SJSA1 (cell line): Measurements from ENCODE around the gene ZMIZ2. TPM values are rescaled to one million over a fixed set of nuclear protein-coding genes. Genes with fewer than 3 reads are reported as not detected.
"Not testable (repeated sequence)": the region's sequence is repeated elsewhere in the genome, so short reads cannot be mapped to it uniquely, and the experiment has no call there.

Source experiments
- DNase-seq, 2 experiments: peaks; one replicate each; pipeline ENCODE4 v3.0.0-alpha.2; 2015 to 2020; ENCODE audit warnings: low spot score in 2 of 2, low read depth in 1 of 2
- H3K27ac ChIP-seq: fragments of 250-450 bp; sonication (Bioruptor Pico); 2 replicates; pipeline ENCODE4 v1.5.1; 2020; ENCODE audit warnings: mild to moderate bottlenecking, moderate library complexity
- H3K27me3 ChIP-seq: fragments of 250-450 bp; sonication (Bioruptor Pico); replicated peaks from 2 replicates; pipeline ENCODE4 v1.5.1; 2020; ENCODE audit warnings: mild to moderate bottlenecking, moderate library complexity
- H3K36me3 ChIP-seq: fragments of 250-450 bp; sonication (Bioruptor Pico); 2 replicates; pipeline ENCODE4 v1.5.1; 2020; ENCODE audit warnings: mild to moderate bottlenecking
- H3K4me1 ChIP-seq: fragments of 250-450 bp; sonication (Bioruptor Pico); replicated peaks from 2 replicates; pipeline ENCODE4 v1.6.1; 2021; ENCODE audit warnings: mild to moderate bottlenecking
- H3K4me3 ChIP-seq: fragments of 250-450 bp; sonication (Bioruptor Pico); 2 replicates; pipeline ENCODE4 v1.5.1; 2020; ENCODE audit warnings: mild to moderate bottlenecking
- H3K9me3 ChIP-seq: fragments of 250-450 bp; sonication (Bioruptor Pico); replicated peaks from 2 replicates; pipeline ENCODE4 v1.5.1; 2020; ENCODE audit warnings: mild to moderate bottlenecking
- total RNA-seq: library from RNA; depleted of rRNA; stranded (reverse); fragments of >200 nt; shearing (Covaris generic); gene quantifications from 2 replicates; pipeline ENCODE4 v1.2.3, GENCODE V29; 2014

ZMIZ2 gene
- total RNA-seq, 1 experiment from 2014 or later, result 6.8 TPM

DNA sequence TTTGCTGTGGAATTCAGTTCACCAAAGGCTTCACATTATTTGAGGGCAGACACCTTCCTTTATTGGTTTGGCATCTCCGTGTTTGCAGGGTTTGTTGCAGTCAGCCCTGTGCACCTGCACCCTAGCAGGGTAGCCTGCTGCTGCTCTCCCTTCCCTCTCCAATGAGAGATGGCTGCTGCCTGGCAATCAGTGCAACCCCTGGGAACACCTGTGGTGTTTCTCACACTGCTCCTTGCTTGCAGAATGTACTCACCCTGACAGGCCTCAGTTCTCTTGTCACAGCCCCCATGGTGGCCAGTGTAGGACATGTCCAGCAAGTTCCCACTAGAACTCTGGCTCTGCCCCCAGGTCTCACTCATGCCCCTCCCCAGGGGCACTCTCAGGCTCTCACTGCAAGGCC is 35.7 kb downstream of the ZMIZ2 start:
- no peak overlapping the region for H3K4me3 ChIP-seq
- H3K27me3 ChIP-seq, result no peaks in the 10 kb centered on the region
- H3K27ac ChIP-seq, result no peak overlapping the region
- 0 out of 2 replicates have a peak, but pooled peaks cover 4% of the 10 kb centered on the region for H3K4me1 ChIP-seq
- no peak for DNase-seq
- H3K36me3 ChIP-seq, result no peaks in the 10 kb centered on the region
- peaks cover 3% of the 10 kb centered on the region; the same call in 1 of the 2 replicates for H3K9me3 ChIP-seq

DNA sequence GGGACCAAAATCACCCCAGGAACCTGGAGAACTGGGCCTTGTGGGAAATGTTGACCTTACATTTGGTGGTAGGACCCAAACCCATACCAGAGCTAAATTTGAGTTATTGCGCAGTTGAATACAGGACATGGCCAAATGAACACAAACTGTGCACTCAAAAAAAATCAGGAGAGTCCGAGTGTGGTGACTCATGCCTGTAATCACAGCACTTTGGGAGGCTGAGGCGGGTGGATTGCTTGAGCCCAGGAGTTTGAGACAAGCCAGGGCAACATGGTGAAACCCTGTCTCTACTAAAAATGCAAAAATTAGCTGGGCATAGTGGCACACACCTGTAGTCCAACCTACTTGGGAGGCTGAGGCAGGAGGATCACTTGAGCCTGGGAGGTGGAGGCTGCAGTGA is 36.6 kb downstream of the ZMIZ2 start:
- H3K9me3 ChIP-seq, H3K36me3 ChIP-seq, H3K27me3 ChIP-seq, H3K27ac ChIP-seq, DNase-seq, H3K4me1 ChIP-seq, H3K4me3 ChIP-seq: not testable (repeated sequence)

DNA sequence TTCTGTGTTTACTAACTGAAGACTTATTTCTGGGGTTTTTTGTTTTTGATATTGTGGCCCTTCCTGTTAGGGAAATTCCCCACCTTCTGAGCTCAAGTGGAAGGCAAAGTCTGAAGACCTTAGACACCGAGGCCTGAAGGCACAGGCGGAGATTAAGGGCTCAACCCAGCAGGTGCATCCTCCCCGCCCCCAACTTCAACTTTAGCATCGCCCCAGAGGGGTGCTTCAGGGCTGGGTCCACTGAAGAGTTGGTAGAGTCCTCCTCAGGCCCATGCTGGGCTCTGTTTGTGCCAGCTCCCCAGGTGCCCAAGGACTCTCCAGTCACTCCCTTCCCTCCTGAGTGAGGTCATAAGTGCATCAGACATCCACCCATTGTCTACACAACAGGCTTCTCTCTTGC is 38.4 kb downstream of the ZMIZ2 start:
- peaks cover 15% of the 10 kb centered on the region for H3K4me1 ChIP-seq
- H3K36me3 ChIP-seq, result no peaks in the 10 kb centered on the region
- H3K27me3 ChIP-seq, result no peaks in the 10 kb centered on the region
- no peak overlapping the region for H3K4me3 ChIP-seq
- no peak for DNase-seq
- peaks cover 3% of the 10 kb centered on the region; the same call in 1 of the 2 replicates for H3K9me3 ChIP-seq
- H3K27ac ChIP-seq, result no peak overlapping the region

DNA sequence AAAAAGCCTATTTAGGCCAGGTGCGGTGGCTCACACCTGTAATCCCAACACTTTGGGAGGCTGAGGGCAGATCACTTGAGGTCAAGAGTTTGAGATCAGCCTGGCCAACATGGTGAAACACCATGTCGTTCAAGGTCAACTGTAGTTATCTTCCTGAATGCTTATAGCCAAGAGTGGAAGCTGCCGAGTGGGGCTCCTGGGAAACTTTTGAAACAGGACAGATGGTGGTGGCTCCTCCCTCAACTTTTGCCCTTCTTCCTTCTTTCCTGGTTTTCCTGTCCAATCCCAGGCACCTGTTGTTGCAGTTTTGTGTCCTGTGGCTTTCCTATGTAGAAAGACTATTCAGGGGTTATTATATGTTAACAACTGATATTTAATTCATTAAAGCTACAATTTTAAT is 39.1 kb downstream of the ZMIZ2 start:
- DNase-seq, result no peak

DNA sequence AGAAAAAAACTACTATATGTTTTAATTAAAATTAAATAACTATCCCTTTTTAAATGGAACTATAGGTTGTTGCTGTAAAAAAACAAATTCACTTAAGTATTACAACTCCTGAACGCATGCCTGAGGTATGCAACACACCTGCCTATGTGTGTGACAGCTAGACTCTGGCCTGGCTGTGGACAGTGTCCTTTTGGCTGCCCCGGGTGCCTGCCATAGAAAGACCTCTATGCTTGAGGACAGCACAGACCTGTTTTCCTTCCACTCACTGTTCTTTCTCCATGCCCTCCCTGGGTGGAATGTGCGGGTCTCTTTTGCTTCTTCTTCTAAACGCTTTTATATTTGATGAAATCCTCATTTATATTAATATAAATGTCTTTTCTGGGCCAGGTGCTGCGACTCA is 41.3 kb downstream of the ZMIZ2 start:
- no peak for DNase-seq
- no peak overlapping the region for H3K27ac ChIP-seq
- no peaks in the 10 kb centered on the region for H3K36me3 ChIP-seq
- no peaks in the 10 kb centered on the region for H3K9me3 ChIP-seq
- H3K27me3 ChIP-seq, result no peaks in the 10 kb centered on the region
- H3K4me3 ChIP-seq, result no peak overlapping the region
- H3K4me1 ChIP-seq, result peaks cover 16% of the 10 kb centered on the region

More for the DNA sequence above, 39.1 kb downstream of the ZMIZ2 start:
- Histone ChIP-seq H3K4me3 (no peak overlapping the region), H3K27me3 (no peaks in the 10 kb centered on the region), H3K36me3 (no peaks in the 10 kb centered on the region), H3K4me1 (peaks cover 16% of the 10 kb centered on the region), H3K27ac (no peak overlapping the region), H3K9me3 (peaks cover 3% of the 10 kb centered on the region; the same call in 1 of the 2 replicates)

DNA sequence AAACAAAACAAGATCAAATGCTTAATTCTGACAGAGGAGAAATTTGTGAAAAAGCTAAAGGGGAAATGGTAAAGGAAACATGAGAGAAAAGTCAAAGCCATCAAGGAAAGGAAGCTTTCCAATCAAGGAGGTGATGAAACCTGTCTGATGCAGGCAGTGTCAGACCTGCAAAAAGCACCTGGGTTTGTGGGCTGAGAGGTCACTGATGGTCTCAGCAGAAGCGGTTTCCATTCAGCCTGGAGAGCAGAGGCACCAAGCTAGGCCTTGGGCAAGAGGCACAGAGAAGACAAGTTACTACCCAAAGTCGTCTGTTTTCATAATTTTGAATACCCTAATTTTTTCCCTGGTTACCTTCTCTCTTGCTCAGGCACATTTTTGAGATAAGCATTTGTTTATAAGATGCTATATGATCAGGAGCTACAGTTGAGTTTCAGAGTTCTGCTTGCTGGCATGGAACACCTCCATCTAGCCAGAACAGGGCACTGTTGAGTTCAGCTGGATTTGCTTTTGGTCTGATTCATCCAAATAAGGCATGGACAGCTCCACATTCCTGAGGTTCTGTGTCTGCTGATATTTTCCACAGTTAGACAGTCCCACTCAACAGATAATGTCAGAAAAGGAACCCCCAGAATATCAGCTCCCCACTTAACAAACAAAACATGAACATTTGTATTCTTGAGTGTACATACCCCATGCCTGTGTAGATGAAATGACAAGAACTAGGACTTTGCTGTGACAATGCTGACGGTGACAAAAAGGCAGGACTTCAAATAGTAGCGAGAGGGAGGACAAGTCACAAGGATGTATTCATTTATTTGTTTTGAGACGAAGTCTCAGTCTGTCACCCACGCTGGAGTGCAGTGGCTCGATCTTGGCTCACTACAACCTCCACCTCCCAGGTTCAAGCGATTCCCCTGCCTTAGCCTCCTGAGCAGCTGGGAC is 42.9 kb downstream of the ZMIZ2 start:
- H3K36me3 ChIP-seq, result peaks cover 3% of the 10 kb centered on the region
- H3K27ac ChIP-seq, result no peak overlapping the region
- no peak overlapping the region for H3K4me3 ChIP-seq
- no peaks in the 10 kb centered on the region for H3K9me3 ChIP-seq
- DNase-seq, result peak in 1 of 2 experiments; percentile 43
- peaks cover 16% of the 10 kb centered on the region for H3K4me1 ChIP-seq
- H3K27me3 ChIP-seq, result no peaks in the 10 kb centered on the region

DNA sequence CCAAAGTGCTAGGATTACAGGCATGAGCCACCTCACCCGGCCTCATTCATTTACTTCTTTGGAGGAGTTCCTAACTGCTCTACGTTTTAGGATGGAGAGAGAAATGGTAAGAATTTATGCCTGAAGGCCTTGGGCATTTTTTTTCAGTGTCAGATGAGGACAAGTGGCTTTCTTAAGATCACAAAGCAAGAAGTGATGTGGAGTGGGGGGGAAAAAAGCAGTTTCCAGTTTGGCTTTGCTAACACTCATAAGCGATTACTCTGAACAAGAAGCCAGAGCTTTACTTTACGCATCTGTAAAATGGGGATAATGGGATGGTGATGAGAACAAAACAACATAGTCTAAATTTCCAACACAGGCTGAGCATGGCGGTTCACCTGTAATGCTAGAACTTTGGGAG is 45.3 kb downstream of the ZMIZ2 start:
- Histone ChIP-seq H3K27ac (no peak overlapping the region), H3K4me3 (no peak overlapping the region), H3K4me1 (peaks cover 27% of the 10 kb centered on the region), H3K9me3 (no peaks in the 10 kb centered on the region), H3K36me3 (peaks cover 27% of the 10 kb centered on the region), H3K27me3 (no peaks in the 10 kb centered on the region)
- DNase-seq, result no peak

DNA sequence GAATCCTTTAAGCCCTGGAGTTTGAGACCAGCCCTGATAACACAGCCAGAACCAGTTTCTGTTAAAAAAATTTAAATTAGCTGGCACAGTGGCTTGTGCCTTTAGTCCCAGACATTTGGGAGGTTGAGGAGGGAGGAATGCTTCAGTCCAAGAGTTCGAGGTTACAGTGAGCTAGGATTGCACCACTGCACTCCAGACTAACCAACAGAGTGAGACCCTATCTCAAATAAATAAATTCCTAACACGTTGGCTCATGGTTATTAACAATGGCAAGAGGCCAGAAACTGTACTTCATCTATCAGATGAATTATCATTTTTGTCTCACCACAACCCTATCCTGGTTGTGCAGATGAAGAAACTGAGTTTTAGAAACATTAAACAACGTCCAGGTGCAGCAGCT is 45.7 kb downstream of the ZMIZ2 start:
- Histone ChIP-seq H3K9me3 (no peaks in the 10 kb centered on the region), H3K27me3 (no peaks in the 10 kb centered on the region), H3K27ac (no peak overlapping the region), H3K4me3 (no peak overlapping the region), H3K36me3 (peaks cover 31% of the 10 kb centered on the region), H3K4me1 (peaks cover 29% of the 10 kb centered on the region)
- DNase-seq, result no peak

DNA sequence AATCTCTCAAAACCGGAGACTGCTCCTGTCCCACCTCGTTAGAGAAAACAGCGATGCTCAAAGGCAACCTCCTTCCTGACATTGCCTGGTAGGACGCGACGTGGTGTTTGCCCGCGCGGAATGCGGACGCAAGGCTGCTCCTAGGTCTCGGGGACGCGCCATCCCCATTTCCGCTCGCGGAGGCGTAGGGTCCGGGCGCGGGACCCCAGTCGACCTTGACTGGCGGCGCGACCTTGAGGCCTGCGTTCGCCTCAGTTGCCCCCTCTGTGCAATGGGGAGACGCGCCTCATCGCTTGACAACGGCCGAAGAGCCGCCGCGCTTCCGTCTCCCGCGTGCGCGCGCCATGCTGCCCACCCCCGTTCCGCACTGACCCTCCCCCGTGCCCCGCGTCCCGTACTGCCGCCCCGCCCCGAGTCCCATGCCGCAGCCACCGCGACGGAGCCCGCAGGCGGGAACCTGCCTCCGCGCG is 47.4 kb downstream of the ZMIZ2 start:
- Histone ChIP-seq H3K9me3 (no peaks in the 10 kb centered on the region), H3K4me1 (peaks cover 27% of the 10 kb centered on the region), H3K4me3 (peak overlapping the region; percentile 73), H3K36me3 (peaks cover 48% of the 10 kb centered on the region), H3K27ac (peak overlapping the region; percentile 97), H3K27me3 (no peaks in the 10 kb centered on the region)
- peak in 1 of 2 experiments; percentile 76 for DNase-seq

DNA sequence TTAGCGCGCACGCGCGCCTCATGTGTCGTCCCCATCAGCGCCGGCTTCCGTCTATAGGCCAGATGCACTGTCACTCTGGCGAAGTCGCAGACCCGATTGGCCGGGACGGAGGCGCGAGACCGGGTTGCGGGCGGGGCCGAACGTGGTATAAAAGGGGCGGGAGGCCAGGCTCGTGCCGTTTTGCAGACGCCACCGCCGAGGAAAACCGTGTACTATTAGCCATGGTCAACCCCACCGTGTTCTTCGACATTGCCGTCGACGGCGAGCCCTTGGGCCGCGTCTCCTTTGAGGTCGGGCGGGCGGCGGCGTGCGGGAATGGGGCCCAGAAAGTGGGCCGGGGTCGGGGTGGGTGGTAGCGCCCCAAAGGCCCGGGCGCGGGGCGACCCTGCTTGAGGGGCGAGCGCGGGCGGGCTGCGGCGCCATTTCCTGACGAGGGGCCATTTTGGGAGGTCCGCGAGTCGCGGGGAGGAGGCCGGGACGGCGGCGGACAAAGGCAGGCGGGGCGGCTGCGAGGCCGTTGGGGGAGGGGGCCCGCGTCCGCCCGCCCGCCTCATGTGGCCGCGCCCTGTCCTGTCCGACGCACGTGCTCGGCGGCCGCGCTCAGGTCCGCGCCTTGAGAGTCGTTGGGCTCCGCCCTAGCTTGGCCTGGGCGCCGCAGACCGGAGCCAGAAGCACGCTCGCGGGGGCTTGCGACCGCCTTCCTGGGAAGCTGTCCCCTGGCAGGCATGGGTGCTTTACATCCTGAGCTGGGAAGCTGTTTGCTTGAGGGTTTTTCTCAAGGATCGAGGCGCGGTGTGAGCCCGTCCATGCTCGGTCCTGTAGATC is 48.1 kb downstream of the ZMIZ2 start, which contains the start of gene PPIA:
Gene PPIA, plus strand, starts transcription at position 178 of the 825 bp plus-strand sequence. Its CDS starts 44 bp downstream, at position 222.
- DNase-seq, result peak; percentile 91 to 99
- peaks cover 21% of the 10 kb centered on the region for H3K4me1 ChIP-seq

DNA sequence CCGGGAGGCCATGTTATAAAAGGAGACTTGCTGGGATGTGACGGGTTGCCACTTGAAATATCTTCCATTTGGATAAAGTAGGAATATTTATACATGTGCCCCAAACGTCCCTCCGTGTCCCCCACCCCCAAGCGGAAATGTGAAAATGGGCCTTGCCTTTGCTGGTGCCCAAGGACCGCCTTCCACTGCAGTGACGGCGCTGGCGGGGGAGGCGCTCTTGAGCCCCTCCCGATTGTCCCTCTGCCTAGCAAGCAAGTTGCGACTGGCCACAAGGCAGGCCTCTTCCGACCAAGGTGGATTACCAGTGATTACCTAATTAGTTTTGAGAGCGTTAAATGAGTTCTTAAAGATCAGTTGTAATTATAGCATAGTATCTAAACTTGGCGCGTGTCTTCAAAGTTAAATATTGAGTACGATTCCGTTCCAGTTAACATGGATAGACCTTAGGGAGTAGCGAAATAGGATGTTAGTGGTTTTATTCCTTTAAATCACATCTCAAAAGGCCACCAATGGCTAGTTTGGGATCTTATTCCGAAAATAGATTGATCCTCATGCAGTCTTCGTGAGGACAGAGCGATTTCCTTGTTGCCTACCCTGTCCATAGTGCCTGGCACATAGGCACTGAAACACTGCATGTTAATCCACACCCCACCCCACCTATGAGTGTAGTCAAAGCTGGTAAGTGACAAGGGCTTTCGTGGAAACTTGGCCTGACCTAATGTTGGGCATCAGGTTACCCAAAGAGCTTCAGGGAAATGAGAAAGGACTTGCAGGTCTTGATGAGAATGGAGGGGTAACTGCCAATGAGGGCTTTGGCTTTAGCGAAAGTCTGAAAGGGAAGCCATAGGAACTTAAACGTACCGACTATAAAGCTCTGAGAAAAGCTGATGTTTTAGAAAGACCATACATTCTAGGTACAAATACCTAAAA is 48.9 kb downstream of the ZMIZ2 start:
- Histone ChIP-seq H3K36me3 (peaks cover 64% of the 10 kb centered on the region), H3K27me3 (no peaks in the 10 kb centered on the region), H3K27ac (peak overlapping the region; percentile 97), H3K4me1 (peaks cover 16% of the 10 kb centered on the region), H3K9me3 (no peaks in the 10 kb centered on the region), H3K4me3 (peak overlapping the region; percentile 73)
- DNase-seq, result peak; percentile 83 to 90

More for the DNA sequence above, 48.1 kb downstream of the ZMIZ2 start, which contains the start of gene PPIA:
- no peaks in the 10 kb centered on the region for H3K27me3 ChIP-seq
- peak within 1 kb of the TSS; percentile 97 for H3K27ac ChIP-seq
- peaks cover 55% of the 10 kb centered on the region for H3K36me3 ChIP-seq
- no peaks in the 10 kb centered on the region for H3K9me3 ChIP-seq
- H3K4me3 ChIP-seq, result peak within 1 kb of the TSS; percentile 73

DNA sequence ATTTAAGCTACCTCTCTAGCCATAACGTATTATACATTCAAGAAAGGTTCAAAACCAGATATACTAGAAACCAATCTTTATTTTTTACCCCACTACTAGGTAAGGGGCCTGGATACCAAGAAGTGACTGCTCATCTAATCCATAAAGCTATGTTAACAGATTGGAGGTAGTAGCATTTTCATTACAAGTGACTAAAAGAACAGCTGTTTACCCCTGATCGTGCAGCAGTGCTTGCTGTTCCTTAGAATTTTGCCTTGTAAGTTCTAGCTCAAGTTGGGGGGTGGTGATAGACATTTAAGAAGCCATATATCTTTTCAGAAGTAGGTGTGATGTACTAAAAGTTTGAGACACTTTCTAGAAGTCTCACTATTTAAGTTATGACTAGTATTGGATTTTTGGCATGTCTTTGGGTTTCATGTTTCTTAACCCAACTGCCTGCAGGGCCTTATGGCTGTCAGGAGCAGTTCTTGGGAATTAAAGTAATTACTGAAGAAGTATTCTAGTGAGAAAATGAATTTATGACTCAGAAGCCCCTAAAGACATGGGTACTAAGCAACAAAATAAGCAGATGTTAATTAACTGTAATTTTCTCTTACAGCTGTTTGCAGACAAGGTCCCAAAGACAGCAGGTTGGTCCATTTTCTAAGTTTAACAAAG is 50.1 kb downstream of the ZMIZ2 start:
- Histone ChIP-seq H3K36me3 (peaks cover 76% of the 10 kb centered on the region), H3K27me3 (no peaks in the 10 kb centered on the region), H3K27ac (no peak overlapping the region), H3K9me3 (no peaks in the 10 kb centered on the region), H3K4me1 (peaks cover 16% of the 10 kb centered on the region), H3K4me3 (peak overlapping the region; percentile 73)
- DNase-seq, result no peak
